OCI-LY3 (cell line): ENCODE data around the gene INHBE.
"Not testable (repeated sequence)": the region's sequence is repeated elsewhere in the genome, so short reads cannot be mapped to it uniquely, and the experiment has no call there.

Experiments used
- H2AFZ ChIP-seq: fragments of 200-600, 300-600 bp; shearing (Covaris generic); 2 replicates; pipeline ENCODE4 v1.6.0; 2014; ENCODE audit warnings: antibody characterized with exemption, low read depth, low read length
- H3K27ac ChIP-seq: fragments of 200-600, 300-600 bp; sonication (generic); 2 replicates; pipeline ENCODE4 v1.5.1; 2014; ENCODE audit warnings: mild to moderate bottlenecking, low read length, moderate library complexity, mixed read lengths
- H3K27me3 ChIP-seq: fragments of 200-600, 300-600 bp; sonication (generic); 2 replicates; pipeline ENCODE4 v1.6.1; 2014; ENCODE audit warnings: low read depth, low read length, mixed read lengths
- H3K36me3 ChIP-seq: fragments of 200-600, 300-600 bp; sonication (generic); replicated peaks from 2 replicates; pipeline ENCODE3; 2014; ENCODE audit warnings: low read depth, low read length, mixed read lengths
- H3K4me1 ChIP-seq: fragments of 300-600, 200-600 bp; sonication (generic); 2 replicates; pipeline ENCODE4 v1.6.1; 2014; ENCODE audit warnings: low read length, mixed read lengths
- H3K4me2 ChIP-seq: fragments of 200-600, 300-600 bp; sonication (generic); 2 replicates; pipeline ENCODE4 v1.6.1; 2014; ENCODE audit warnings: low read length, mixed read lengths
- H3K4me3 ChIP-seq: fragments of 300-600, 200-600 bp; sonication (generic); 2 replicates; pipeline ENCODE4 v1.5.1; 2014; ENCODE audit warnings: antibody characterized with exemption, mild to moderate bottlenecking, low read length, moderate library complexity
- H3K79me2 ChIP-seq: fragments of 300-600, 200-600 bp; shearing (Covaris generic); 2 replicates; pipeline ENCODE4 v1.6.1; 2014; ENCODE audit warnings: mild to moderate bottlenecking, low read length, mixed read lengths
- H3K9ac ChIP-seq: fragments of 300-600, 200-600 bp; shearing (Covaris generic); 2 replicates; pipeline ENCODE4 v1.6.0; 2014; ENCODE audit warnings: mild to moderate bottlenecking, low read length, moderate library complexity
- H3K9me3 ChIP-seq: fragments of 200-600, 300-600 bp; shearing (Covaris generic); 2 replicates; pipeline ENCODE4 v1.6.1; 2014; ENCODE audit warnings: low read length, mixed read lengths; ENCODE audit not compliant: insufficient read depth
- H4K20me1 ChIP-seq: fragments of 200-600, 300-600 bp; sonication (generic); 2 replicates; pipeline ENCODE4 v1.6.1; 2016; ENCODE audit warnings: low read length, mixed read lengths; ENCODE audit not compliant: insufficient read depth
- CTCF ChIP-seq: fragments of 200-600, 300-600 bp; sonication (generic); IDR thresholded peaks from 2 replicates; pipeline ENCODE4 v1.5.1; 2014; ENCODE audit warnings: antibody characterized with exemption, low read length, low read depth
- EZH2phosphoT487 ChIP-seq: fragments of 200-600 bp; shearing (Covaris generic); IDR thresholded peaks from 2 replicates; pipeline ENCODE4 v1.6.1; 2018; ENCODE audit warnings: antibody characterized with exemption, mixed run types, low read depth

INHBE gene

DNA sequence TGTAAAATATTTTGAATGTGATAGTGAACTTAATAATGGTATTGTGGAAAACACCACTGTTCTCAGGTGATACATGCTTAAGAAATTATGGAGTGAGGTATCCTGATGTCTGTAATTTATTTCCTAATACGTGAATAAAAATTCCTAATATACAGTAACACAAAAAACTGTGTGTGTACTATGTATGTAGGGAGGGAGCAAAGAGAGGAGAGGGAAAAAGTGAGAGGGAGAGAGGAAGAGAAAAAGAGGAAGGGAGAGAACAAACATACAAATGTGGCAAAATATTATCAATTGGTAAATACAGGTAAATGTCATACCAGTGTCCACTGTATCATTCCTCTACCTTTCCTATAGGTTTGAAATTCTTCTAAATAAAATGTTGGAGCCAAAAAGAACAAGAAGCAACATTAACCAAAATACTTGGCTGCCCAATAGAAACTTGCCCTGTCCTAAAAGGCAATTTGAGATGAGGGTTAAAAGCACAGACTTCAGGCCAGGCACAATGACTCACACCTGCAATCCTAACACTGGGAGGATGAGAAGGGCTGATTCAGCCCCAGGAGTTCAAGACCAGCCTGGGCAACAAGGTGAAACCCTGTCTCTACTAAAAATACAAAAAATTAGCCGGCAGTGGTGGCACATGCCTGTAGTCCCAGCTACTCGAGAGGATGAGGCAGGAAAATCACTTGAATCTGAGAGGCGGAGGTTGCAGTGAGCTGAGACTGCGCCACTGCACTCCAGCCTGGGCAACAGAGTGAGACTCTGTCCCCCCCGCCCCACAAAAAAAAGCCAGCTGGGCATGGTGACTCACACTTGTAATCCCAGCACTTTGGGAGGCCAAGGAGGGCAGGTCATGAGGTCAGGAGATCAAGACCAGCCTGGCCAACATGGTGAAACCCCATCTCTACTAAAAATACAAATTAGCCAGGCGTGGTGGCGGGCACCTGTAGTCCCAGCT is 38.8 kb upstream of the INHBE start:
- Histone ChIP-seq H3K27ac (no peak overlapping the region), H3K79me2 (peaks cover 6% of the 10 kb centered on the region; the same call in 1 of the 2 replicates)

DNA sequence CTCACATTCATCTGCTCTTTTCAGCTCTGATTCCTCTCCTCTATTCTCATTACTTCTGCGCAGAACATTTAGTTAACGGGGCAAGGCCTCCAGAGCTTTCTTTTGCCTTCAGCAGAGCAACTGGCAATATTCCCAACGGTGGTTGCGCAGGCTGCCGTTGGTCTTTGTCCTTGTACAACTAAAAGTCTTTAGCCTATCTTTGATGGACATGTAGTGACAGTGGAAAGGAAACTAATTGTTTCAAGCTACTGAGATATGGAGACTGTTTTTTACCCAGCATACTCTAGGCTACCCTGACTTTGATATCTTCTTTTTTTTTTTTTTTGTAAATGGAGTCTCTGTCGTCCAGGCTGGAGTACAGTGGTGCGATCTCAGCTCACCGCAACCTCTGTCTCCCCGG is 36.9 kb upstream of the INHBE start:
- Histone ChIP-seq H3K4me3 (no peak overlapping the region), H3K4me2 (no peak overlapping the region), H3K27ac (no peak overlapping the region), H4K20me1 (peaks cover 7% of the 10 kb centered on the region; the same call in 1 of the 2 replicates), H3K27me3 (no peaks in the 10 kb centered on the region), H3K9me3 (no peaks in the 10 kb centered on the region), H3K79me2 (peaks cover 6% of the 10 kb centered on the region; the same call in 1 of the 2 replicates), H3K9ac (no peak overlapping the region), H2AFZ (no peak overlapping the region), H3K36me3 (peaks cover 7% of the 10 kb centered on the region), H3K4me1 (peaks cover 6% of the 10 kb centered on the region; the same call in 1 of the 2 replicates)
- no peak for TF ChIP-seq CTCF
- no peak for TF ChIP-seq EZH2phosphoT487

More for the DNA sequence above, 38.8 kb upstream of the INHBE start:
- no peak overlapping the region for H3K4me2 ChIP-seq
- H3K4me3 ChIP-seq: no peak overlapping the region
- H4K20me1 ChIP-seq: peaks cover 7% of the 10 kb centered on the region; the same call in 1 of the 2 replicates
- H3K27me3 ChIP-seq: no peaks in the 10 kb centered on the region
- peaks cover 3% of the 10 kb centered on the region for H3K36me3 ChIP-seq
- H2AFZ ChIP-seq: no peak overlapping the region
- H3K4me1 ChIP-seq: peaks cover 6% of the 10 kb centered on the region; the same call in 1 of the 2 replicates
- no peaks in the 10 kb centered on the region for H3K9me3 ChIP-seq
- no peak overlapping the region for H3K9ac ChIP-seq
- TF ChIP-seq EZH2phosphoT487 (no peak), CTCF (no peak)

GRCh38 chr12:57419495-57419894 is 35.6 kb upstream of the INHBE start:
- H3K4me2 ChIP-seq: no peak overlapping the region
- H3K4me1 ChIP-seq: peaks cover 6% of the 10 kb centered on the region; the same call in 1 of the 2 replicates
- H3K9me3 ChIP-seq: no peaks in the 10 kb centered on the region
- H3K27me3 ChIP-seq: no peaks in the 10 kb centered on the region
- peaks cover 9% of the 10 kb centered on the region for H3K36me3 ChIP-seq
- H4K20me1 ChIP-seq: peaks cover 7% of the 10 kb centered on the region; the same call in 1 of the 2 replicates
- no peak overlapping the region for H3K27ac ChIP-seq
- TF ChIP-seq EZH2phosphoT487 (no peak), CTCF (no peak)
- H2AFZ ChIP-seq: no peak overlapping the region
- no peak overlapping the region for H3K9ac ChIP-seq
- H3K4me3 ChIP-seq: no peak overlapping the region
- peaks cover 6% of the 10 kb centered on the region; the same call in 1 of the 2 replicates for H3K79me2 ChIP-seq

DNA sequence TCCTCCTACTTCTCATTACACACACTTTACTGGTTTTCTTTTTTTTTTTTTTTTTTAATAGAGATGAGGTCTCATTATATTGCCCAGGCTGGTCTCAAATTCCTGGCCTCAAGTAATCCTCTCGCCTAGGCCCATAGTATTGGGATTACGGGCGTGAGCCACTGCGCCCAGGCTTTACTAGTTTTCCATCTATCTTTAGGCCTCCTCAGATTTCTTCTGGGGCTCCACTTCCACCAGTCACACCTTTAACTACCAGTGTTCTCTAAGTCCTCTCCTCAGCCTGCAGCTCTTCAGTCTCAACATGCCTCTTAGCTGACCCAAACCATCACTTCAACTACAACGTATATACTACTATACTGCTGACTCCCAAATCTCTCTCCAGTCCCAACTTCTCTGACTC is 34.6 kb upstream of the INHBE start:
- peaks cover 8% of the 10 kb centered on the region for H3K79me2 ChIP-seq
- TF ChIP-seq CTCF (no peak), EZH2phosphoT487 (no peak)
- no peak overlapping the region for H3K27ac ChIP-seq
- peaks cover 6% of the 10 kb centered on the region; the same call in 1 of the 2 replicates for H3K4me1 ChIP-seq
- H2AFZ ChIP-seq: no peak overlapping the region
- H3K4me3 ChIP-seq: no peak overlapping the region
- H3K9me3 ChIP-seq: no peaks in the 10 kb centered on the region
- peaks cover 10% of the 10 kb centered on the region for H3K36me3 ChIP-seq
- no peaks in the 10 kb centered on the region for H3K27me3 ChIP-seq
- H3K9ac ChIP-seq: no peak overlapping the region
- H4K20me1 ChIP-seq: peaks cover 7% of the 10 kb centered on the region; the same call in 1 of the 2 replicates
- H3K4me2 ChIP-seq: no peak overlapping the region

DNA sequence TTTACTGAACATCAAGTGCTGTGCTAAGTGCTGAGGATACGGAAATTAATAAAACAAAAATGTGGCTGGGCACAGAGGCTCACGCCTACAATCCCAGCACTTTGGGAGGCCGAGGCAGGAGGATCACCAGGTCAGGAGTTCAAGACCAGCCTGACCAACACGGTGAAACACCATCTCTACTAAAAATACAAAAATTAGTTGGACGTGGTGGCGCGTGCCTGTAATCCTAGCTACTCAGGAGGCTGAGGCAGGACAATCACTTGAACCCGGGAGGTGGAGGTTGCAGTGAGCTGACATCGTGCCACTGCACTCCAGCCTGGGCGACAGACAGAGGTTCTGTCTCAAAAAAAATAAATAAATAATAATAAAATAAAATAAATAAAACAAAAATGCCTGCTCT is 28.2 kb upstream of the INHBE start:
- not testable (repeated sequence) for H2AFZ ChIP-seq, H3K4me2 ChIP-seq, H3K9me3 ChIP-seq, H3K9ac ChIP-seq, H3K27ac ChIP-seq, H4K20me1 ChIP-seq, H3K36me3 ChIP-seq, H3K4me3 ChIP-seq, H3K27me3 ChIP-seq
- peaks cover 14% of the 10 kb centered on the region for H3K4me1 ChIP-seq
- peaks cover 25% of the 10 kb centered on the region for H3K79me2 ChIP-seq
